Measurements from ENCODE around the gene BMF. TPM values are rescaled to one million over a fixed set of nuclear protein-coding genes. Genes with fewer than 3 reads are reported as not detected.
"Not testable (repeated sequence)": the region's sequence is repeated elsewhere in the genome, so short reads cannot be mapped to it uniquely, and the experiment has no call there.

The BMF gene
- total RNA-seq, 1 donor from 2014 or later: 10.1 TPM

DNA sequence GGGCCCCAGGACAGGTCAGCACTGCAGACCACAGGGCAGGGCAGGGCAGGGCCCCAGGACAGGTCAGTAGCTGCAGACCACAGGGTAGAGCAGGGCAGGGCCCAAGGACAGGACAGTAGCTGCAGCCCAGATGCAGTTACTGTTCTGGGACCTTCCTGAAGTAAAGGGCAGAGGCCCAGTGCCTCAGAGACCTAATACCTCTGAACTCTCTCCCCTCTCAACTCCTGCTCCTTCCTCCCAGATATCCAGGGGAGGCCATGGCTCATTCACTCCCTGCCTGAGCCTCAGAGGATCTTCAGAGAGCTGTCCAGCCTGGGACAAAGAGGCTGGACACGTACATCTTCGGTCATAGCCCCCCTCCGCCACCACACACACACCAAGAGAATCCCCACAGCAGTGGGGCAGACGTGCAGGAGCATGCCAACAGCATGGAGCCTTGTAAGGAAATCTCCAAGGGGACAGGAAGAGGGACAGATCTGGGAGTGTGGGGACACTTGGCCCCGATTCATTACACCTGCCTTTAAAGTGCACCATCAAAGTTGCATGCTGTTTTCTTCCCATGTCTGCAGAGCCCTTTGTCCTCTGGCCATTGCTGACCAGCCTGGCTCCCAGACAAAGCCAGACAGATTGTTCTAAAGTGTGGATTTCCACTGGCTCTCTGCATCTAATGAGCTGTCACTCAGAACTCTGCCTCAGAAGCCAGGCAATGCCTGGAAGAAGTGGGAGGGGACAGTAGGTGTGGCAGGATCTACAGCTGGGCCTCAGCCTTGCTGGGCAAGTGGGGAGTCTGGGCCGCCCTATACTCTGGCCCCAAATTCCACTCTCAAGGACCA is 28.0 kb upstream of the BMF start:
- peaks cover 3% of the 10 kb centered on the region for H3K27me3 Mint-ChIP-seq (ENCODE audit: insufficient read depth)
- no peak overlapping the region for H3K4me3 Mint-ChIP-seq
- H3K4me1 Mint-ChIP-seq (ENCODE audit: low read depth): no peaks in the 10 kb centered on the region
- intact Hi-C loops (cut with micrococcal nuclease): no loop called here
- DNase-seq (ENCODE audit: low spot score): no peak
- H3K9me3 Mint-ChIP-seq: no peaks in the 10 kb centered on the region
- no peaks in the 10 kb centered on the region for H3K36me3 Mint-ChIP-seq (ENCODE audit: low read depth)
- no peak overlapping the region for H3K27ac Mint-ChIP-seq

GRCh38 chr15:40135846-40136450 is 27.3 kb upstream of the BMF start:
- H3K9me3 Mint-ChIP-seq; DNase-seq (ENCODE audit: low spot score); H3K36me3 Mint-ChIP-seq (ENCODE audit: low read depth); H3K4me3 Mint-ChIP-seq; H3K27me3 Mint-ChIP-seq (ENCODE audit: insufficient read depth); intact Hi-C loops (cut with micrococcal nuclease); H3K27ac Mint-ChIP-seq; H3K4me1 Mint-ChIP-seq (ENCODE audit: low read depth): not testable (repeated sequence)

DNA sequence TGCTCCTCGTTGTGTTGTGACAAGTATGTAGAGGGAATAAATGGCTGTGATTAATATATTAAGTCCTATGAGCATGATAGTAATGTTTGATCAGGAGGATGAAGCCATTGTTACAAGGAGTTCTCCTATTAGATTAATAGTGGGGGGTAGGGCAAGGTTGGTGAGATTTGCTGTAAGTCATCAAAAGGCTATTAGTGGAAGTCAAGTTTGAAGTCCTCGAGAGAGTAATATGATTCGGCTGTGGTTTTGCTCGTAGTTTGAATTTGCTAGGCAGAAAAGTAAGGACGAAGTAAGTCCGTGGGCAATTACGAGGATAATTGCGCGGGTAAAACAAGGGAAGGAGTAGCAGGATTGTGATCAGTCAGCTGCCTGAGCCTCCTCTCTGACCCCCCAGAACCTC is 26.2 kb upstream of the BMF start:
- Mint-ChIP-seq H3K27ac (no peak overlapping the region), H3K4me1 (ENCODE audit: low read depth) (no peaks in the 10 kb centered on the region), H3K27me3 (ENCODE audit: insufficient read depth) (no peaks in the 10 kb centered on the region), H3K4me3 (no peak overlapping the region), H3K9me3 (no peaks in the 10 kb centered on the region), H3K36me3 (ENCODE audit: low read depth) (no peaks in the 10 kb centered on the region)
- intact Hi-C loops (cut with micrococcal nuclease): no loop called here
- DNase-seq (ENCODE audit: low spot score): no peak

GRCh38 chr15:40133544-40133943 is 24.9 kb upstream of the BMF start:
- intact Hi-C loops (cut with micrococcal nuclease): no loop called here
- no peaks in the 10 kb centered on the region for H3K36me3 Mint-ChIP-seq (ENCODE audit: low read depth)
- H3K27ac Mint-ChIP-seq: no peak overlapping the region
- no peaks in the 10 kb centered on the region for H3K9me3 Mint-ChIP-seq
- no peaks in the 10 kb centered on the region for H3K27me3 Mint-ChIP-seq (ENCODE audit: insufficient read depth)
- no peaks in the 10 kb centered on the region for H3K4me1 Mint-ChIP-seq (ENCODE audit: low read depth)
- H3K4me3 Mint-ChIP-seq: no peak overlapping the region
- DNase-seq (ENCODE audit: low spot score): no peak

DNA sequence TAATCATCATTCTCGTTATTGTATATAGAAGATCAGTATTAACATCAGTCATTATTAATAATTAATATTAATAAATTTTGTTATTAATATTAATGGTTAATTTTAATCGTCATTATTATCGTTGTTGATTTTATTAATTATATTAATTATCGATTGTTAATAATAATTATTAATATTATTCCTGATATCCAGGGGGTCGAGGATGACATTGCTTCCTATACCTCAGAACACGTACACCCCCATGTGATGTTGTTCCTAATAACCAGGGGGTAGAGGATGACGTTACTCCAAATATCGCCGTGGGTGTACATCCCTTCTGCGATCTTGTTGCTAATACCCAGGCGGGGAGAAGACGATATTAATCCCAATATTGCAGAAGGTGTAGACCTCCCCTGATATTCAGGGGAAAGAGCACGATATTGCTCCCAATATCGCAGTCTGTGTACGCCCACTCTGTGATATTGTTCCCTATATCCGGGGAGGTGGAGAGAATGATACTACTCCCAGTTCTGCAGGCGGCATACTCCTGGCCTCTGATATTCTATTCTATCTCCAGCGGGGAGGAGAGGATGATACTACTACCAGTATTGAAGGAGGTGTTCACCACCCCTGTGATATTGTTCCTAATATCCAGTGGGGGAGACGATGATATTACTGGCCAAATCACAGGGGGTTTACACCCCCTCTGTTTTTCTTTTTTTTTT is 22.3 kb upstream of the BMF start:
- H3K27me3 Mint-ChIP-seq (ENCODE audit: insufficient read depth): no peaks in the 10 kb centered on the region
- DNase-seq (ENCODE audit: low spot score): no peak
- no peaks in the 10 kb centered on the region for H3K9me3 Mint-ChIP-seq
- peak overlapping the region; percentile 21 for H3K27ac Mint-ChIP-seq
- no peak overlapping the region for H3K4me3 Mint-ChIP-seq
- H3K36me3 Mint-ChIP-seq (ENCODE audit: low read depth): no peaks in the 10 kb centered on the region
- intact Hi-C loops (cut with micrococcal nuclease): no loop called here
- H3K4me1 Mint-ChIP-seq (ENCODE audit: low read depth): no peaks in the 10 kb centered on the region

DNA sequence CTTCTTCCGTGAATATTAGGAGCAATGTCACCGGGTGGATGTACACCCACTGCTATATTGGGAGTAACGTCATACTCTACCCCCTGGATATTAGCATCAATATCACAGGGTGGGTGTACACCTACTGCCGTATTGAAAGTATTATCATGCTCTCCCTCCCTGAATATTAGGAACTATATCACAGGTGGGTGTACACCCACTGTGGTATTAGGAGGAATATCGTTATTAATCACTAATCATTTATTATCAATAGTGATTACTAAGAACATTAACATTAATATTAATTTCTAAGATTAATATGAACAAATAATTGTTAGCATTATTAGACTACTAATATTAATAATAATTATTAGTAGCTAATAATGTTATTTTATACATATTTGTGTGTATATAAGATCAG is 21.4 kb upstream of the BMF start:
- H3K36me3 Mint-ChIP-seq (ENCODE audit: low read depth): no peaks in the 10 kb centered on the region
- H3K9me3 Mint-ChIP-seq: no peaks in the 10 kb centered on the region
- no peak for DNase-seq (ENCODE audit: low spot score)
- H3K27ac Mint-ChIP-seq: no peak overlapping the region
- no peak overlapping the region for H3K4me3 Mint-ChIP-seq
- intact Hi-C loops (cut with micrococcal nuclease): no loop called here
- H3K4me1 Mint-ChIP-seq (ENCODE audit: low read depth): no peaks in the 10 kb centered on the region
- no peaks in the 10 kb centered on the region for H3K27me3 Mint-ChIP-seq (ENCODE audit: insufficient read depth)

DNA sequence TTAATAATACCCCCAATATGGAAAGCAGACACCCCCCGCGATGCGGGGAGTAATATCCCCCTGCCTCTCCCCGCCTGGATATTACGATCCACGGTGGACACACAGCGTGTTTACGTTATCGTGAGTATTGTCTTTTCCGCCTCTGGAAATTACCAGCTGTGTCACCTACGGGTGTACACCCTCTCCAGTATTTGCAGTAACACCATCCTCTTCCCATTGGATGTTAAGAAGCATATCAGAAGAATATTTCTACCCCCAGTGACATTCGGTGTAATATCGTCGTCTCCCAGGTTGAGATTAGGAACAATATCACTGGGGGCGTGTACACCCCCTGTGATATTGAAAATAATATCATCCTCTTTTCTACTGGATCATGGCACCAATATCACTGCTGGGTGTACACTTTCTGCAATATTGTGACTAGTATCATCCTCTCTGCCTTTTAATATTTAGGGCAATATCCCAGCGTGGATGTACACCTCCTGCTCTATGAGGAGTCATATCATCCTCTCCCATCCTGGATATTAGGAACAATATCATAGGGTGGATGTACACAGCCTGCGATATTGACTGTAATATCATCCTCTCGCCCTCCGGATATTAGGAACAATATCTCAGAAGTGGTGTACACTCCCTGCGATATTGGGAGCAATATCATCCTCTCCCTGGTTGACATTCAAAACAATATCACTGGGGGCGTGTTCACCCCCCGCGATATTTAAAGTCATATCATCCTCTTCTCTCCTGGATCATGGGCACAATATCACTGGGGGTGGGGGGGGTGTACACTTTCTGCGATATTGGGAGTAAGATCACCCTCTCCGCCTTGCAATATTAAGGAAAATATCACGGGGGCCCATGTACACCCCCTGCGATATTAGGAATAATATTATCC is 20.3 kb upstream of the BMF start:
- H3K36me3 Mint-ChIP-seq (ENCODE audit: low read depth): no peaks in the 10 kb centered on the region
- no peak overlapping the region for H3K27ac Mint-ChIP-seq
- no peaks in the 10 kb centered on the region for H3K9me3 Mint-ChIP-seq
- H3K4me3 Mint-ChIP-seq: no peak overlapping the region
- intact Hi-C loops (cut with micrococcal nuclease): loop anchor here (2.0 kb wide), 3 partner anchors 20 to 84 kb away; partner anchors contain the start of gene BMF
- no peaks in the 10 kb centered on the region for H3K27me3 Mint-ChIP-seq (ENCODE audit: insufficient read depth)
- no peak for DNase-seq (ENCODE audit: low spot score)
- H3K4me1 Mint-ChIP-seq (ENCODE audit: low read depth): no peaks in the 10 kb centered on the region

- Mint-ChIP-seq H3K27me3 (ENCODE audit: insufficient read depth) (peaks cover 3% of the 10 kb centered on the region), H3K36me3 (ENCODE audit: low read depth) (no peaks in the 10 kb centered on the region), H3K9me3 (no peaks in the 10 kb centered on the region), H3K4me1 (ENCODE audit: low read depth) (no peaks in the 10 kb centered on the region), H3K27ac (no peak overlapping the region), H3K4me3 (no peak overlapping the region)
- intact Hi-C loops (cut with micrococcal nuclease): no loop called here
- no peak for DNase-seq (ENCODE audit: low spot score)
These were observed 17.3 kb upstream of the BMF start for GRCh38 chr15:40125950-40126349.

GRCh38 chr15:40124807-40125285 is 16.2 kb upstream of the BMF start:
- H3K27me3 Mint-ChIP-seq (ENCODE audit: insufficient read depth); H3K4me1 Mint-ChIP-seq (ENCODE audit: low read depth); H3K27ac Mint-ChIP-seq; DNase-seq (ENCODE audit: low spot score); H3K4me3 Mint-ChIP-seq; H3K9me3 Mint-ChIP-seq; H3K36me3 Mint-ChIP-seq (ENCODE audit: low read depth); intact Hi-C loops (cut with micrococcal nuclease): not testable (repeated sequence)

GRCh38 chr15:40124333-40124732 is 15.7 kb upstream of the BMF start:
- DNase-seq (ENCODE audit: low spot score); H3K27ac Mint-ChIP-seq; H3K4me3 Mint-ChIP-seq; H3K36me3 Mint-ChIP-seq (ENCODE audit: low read depth); H3K9me3 Mint-ChIP-seq; H3K27me3 Mint-ChIP-seq (ENCODE audit: insufficient read depth); intact Hi-C loops (cut with micrococcal nuclease); H3K4me1 Mint-ChIP-seq (ENCODE audit: low read depth): not testable (repeated sequence)

DNA sequence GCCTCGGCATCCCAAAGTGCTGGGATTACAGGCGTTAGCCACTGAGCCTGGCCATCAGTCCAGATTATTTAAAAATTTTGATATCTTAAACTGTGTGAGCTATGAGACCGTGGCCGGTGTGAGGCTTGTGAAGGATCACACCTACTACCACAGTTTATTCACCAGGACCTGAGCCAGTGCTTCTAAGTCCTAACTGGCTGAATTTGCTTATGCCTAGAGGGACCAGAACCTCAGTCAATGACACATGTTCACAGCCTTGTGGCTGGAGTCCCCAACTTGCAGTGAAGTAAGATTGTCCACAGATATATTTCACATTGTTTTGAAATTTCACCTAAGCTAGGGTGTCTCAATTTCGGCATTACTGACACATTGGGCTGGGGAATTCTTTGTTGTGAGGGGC is 15.2 kb upstream of the BMF start:
- intact Hi-C loops (cut with micrococcal nuclease); H3K36me3 Mint-ChIP-seq (ENCODE audit: low read depth); H3K4me3 Mint-ChIP-seq; H3K27ac Mint-ChIP-seq; H3K27me3 Mint-ChIP-seq (ENCODE audit: insufficient read depth); H3K4me1 Mint-ChIP-seq (ENCODE audit: low read depth); DNase-seq (ENCODE audit: low spot score); H3K9me3 Mint-ChIP-seq: not testable (repeated sequence)

- H3K27me3 Mint-ChIP-seq (ENCODE audit: insufficient read depth); intact Hi-C loops (cut with micrococcal nuclease); H3K36me3 Mint-ChIP-seq (ENCODE audit: low read depth); H3K4me1 Mint-ChIP-seq (ENCODE audit: low read depth); H3K4me3 Mint-ChIP-seq; H3K27ac Mint-ChIP-seq; H3K9me3 Mint-ChIP-seq; DNase-seq (ENCODE audit: low spot score): not testable (repeated sequence)
These were observed 14.3 kb upstream of the BMF start for GRCh38 chr15:40122989-40123388.

Measured in activated T-helper 1 cell treated with anti-CD3 and anti-CD28 coated beads, Interleukin-12 subunit alpha, Interleukin-12 subunit beta, Interleukin-2, Interleukin-4 antibody, amounts not matched to agents 30 ng/mL and 10 ng/mL and 1 ng/mL, durations not matched to agents 14 hours and 24 hours and 36 hours (primary cell).